ENCODE data around the gene CARD11. TPM values are rescaled to one million over a fixed set of nuclear protein-coding genes. Genes with fewer than 3 reads are reported as not detected.

Gene CARD11
- total and polyA plus RNA-seq, 2 experiments from 2014 or later = 0.15 TPM; not detected in 1

- Histone ChIP-seq H3K36me3 (no peaks in the 10 kb centered on the region), H3K9me3 (ENCODE audit: low read depth) (no peaks in the 10 kb centered on the region), H3K27ac (no peak overlapping the region), H3K27me3 (no peaks in the 10 kb centered on the region), H3K4me3 (no peak overlapping the region), H3K4me1 (ENCODE audit: low read depth) (no peaks in the 10 kb centered on the region)
- TF ChIP-seq CTCF (IDR thresholded peaks at IDR 0.05; ENCODE audit: low read depth, low read length) = no peak
- no peak for DNase-seq (ENCODE audit: low read depth in 1 of 2, low spot score in 1 of 2)
These were observed 112.6 kb downstream of the CARD11 start for GRCh38 chr7:2931034-2931415.

GRCh38 chr7:2930310-2931033 lies 113.2 kb downstream of the CARD11 start:
- no peak for TF ChIP-seq CTCF (IDR thresholded peaks at IDR 0.05; ENCODE audit: low read depth, low read length)

GRCh38 chr7:2929321-2930201 lies 114.1 kb downstream of the CARD11 start:
- Histone ChIP-seq H3K27ac (no peak overlapping the region), H3K4me3 (no peak overlapping the region)

More at GRCh38 chr7:2930310-2931033, 113.2 kb downstream of the CARD11 start:
- Histone ChIP-seq H3K27me3 (no peaks in the 10 kb centered on the region), H3K4me1 (ENCODE audit: low read depth) (no peaks in the 10 kb centered on the region), H3K36me3 (no peaks in the 10 kb centered on the region), H3K4me3 (no peak overlapping the region), H3K27ac (no peak overlapping the region), H3K9me3 (ENCODE audit: low read depth) (no peaks in the 10 kb centered on the region)
- DNase-seq (ENCODE audit: low read depth in 1 of 2, low spot score in 1 of 2) = no peak

GRCh38 chr7:2928613-2929311 lies 114.9 kb downstream of the CARD11 start:
- H3K27me3 ChIP-seq = no peaks in the 10 kb centered on the region
- no peaks in the 10 kb centered on the region for H3K9me3 ChIP-seq (ENCODE audit: low read depth)
- no peak overlapping the region for H3K27ac ChIP-seq
- no peak for DNase-seq (ENCODE audit: low read depth in 1 of 2, low spot score in 1 of 2)
- H3K4me1 ChIP-seq (ENCODE audit: low read depth) = no peaks in the 10 kb centered on the region
- no peaks in the 10 kb centered on the region for H3K36me3 ChIP-seq
- TF ChIP-seq CTCF (IDR thresholded peaks at IDR 0.05; ENCODE audit: low read depth, low read length) = no peak
- no peak overlapping the region for H3K4me3 ChIP-seq

More at GRCh38 chr7:2929321-2930201, 114.1 kb downstream of the CARD11 start:
- no peak for TF ChIP-seq CTCF (IDR thresholded peaks at IDR 0.05; ENCODE audit: low read depth, low read length)
- no peaks in the 10 kb centered on the region for H3K36me3 ChIP-seq
- no peaks in the 10 kb centered on the region for H3K9me3 ChIP-seq (ENCODE audit: low read depth)
- H3K27me3 ChIP-seq = no peaks in the 10 kb centered on the region
- no peak for DNase-seq (ENCODE audit: low read depth in 1 of 2, low spot score in 1 of 2)
- H3K4me1 ChIP-seq (ENCODE audit: low read depth) = no peaks in the 10 kb centered on the region

GRCh38 chr7:2928256-2928612 lies 115.4 kb downstream of the CARD11 start:
- Histone ChIP-seq H3K4me3 (no peak overlapping the region), H3K27ac (no peak overlapping the region), H3K36me3 (no peaks in the 10 kb centered on the region), H3K9me3 (ENCODE audit: low read depth) (no peaks in the 10 kb centered on the region), H3K4me1 (ENCODE audit: low read depth) (no peaks in the 10 kb centered on the region), H3K27me3 (no peaks in the 10 kb centered on the region)
- DNase-seq (ENCODE audit: low read depth in 1 of 2, low spot score in 1 of 2) = no peak
- no peak for TF ChIP-seq CTCF (IDR thresholded peaks at IDR 0.05; ENCODE audit: low read depth, low read length)

All from cardiac muscle cell (in vitro differentiated cells and primary cell).